ENCODE measurements around the gene AUTS2. TPM values are rescaled to one million over a fixed set of nuclear protein-coding genes. Genes with fewer than 3 reads are reported as not detected.
"Not testable (repeated sequence)": the region's sequence is repeated elsewhere in the genome, so short reads cannot be mapped to it uniquely, and the experiment has no call there.

The AUTS2 gene
- total RNA-seq, 1 donor from 2014 or later = 10.3 TPM

- intact Hi-C loops (cut with DNase I) = no loop called here
- no peak for DNase-seq (ENCODE audit: low spot score)
Measured at GRCh38 chr7:70791341-70791740, 1193.1 kb downstream of the AUTS2 start.

DNA sequence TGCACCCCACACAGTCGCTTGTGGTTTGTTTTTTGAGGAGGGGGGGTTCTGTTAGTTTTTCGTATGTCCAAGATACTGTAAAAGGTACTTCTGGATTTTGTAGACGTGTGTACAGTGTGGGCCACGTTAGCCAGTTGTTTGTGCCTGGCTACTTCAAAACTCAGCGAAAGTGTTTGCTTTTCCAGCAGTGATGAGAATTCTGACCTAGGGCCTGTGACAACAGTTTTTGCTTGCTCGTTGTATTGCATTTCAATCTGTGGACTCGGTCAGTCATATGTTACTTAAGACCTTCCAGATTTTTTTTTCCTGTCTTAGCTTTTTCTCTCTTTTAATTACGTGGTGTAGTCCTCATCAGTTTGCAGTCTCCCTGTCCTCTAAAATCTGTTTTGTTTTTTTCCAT lies 1194.8 kb downstream of the AUTS2 start:
- intact Hi-C loops (cut with DNase I) = no loop called here
- DNase-seq (ENCODE audit: low spot score) = no peak

GRCh38 chr7:70793821-70794220 lies 1195.5 kb downstream of the AUTS2 start:
- DNase-seq (ENCODE audit: low spot score) = no peak
- intact Hi-C loops (cut with DNase I) = no loop called here

DNA sequence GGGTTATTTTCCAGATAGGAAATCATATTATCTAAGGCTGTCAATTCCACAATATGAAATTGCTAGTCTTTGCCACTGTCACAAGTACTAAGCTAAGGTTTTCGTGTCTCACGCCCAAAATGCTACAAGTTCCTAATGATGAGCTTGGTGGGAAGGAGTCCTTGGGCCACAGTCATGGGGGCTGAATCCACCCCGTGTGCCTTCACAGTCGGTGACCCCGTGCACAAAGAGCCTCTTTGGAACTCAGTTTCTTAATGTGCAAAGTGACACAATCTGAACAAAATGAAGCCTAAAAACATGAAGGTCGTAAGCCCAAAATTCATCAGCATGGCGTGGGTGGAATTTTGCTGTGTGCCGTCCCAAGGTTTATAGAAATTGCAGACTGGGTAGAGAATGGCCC lies 1196.7 kb downstream of the AUTS2 start:
- DNase-seq (ENCODE audit: low spot score) = no peak
- intact Hi-C loops (cut with DNase I) = no loop called here

GRCh38 chr7:70795948-70796347 lies 1197.7 kb downstream of the AUTS2 start:
- DNase-seq (ENCODE audit: low spot score) = no peak
- intact Hi-C loops (cut with DNase I) = no loop called here

DNA sequence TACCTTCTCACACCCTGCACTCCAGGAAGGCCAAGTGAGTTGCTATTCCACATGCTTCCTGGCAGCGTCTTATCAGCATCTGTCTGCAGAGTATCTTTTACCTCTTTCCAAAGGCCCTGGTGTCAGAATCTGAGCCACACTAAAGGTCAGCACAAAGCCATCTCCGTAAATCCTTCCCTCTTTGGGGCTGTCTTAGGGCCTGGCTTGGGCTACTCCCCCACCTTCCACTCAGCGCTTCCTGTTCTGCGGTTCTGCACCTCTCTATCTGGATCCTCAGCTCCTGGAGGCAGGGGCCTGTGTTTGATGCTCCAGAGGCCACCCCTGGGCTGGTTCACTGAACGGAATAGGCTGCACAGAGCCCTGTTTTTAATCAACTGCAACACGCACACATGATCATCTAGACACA lies 1198.8 kb downstream of the AUTS2 start:
- intact Hi-C loops (cut with DNase I) = no loop called here
- no peak for DNase-seq (ENCODE audit: low spot score)

DNA sequence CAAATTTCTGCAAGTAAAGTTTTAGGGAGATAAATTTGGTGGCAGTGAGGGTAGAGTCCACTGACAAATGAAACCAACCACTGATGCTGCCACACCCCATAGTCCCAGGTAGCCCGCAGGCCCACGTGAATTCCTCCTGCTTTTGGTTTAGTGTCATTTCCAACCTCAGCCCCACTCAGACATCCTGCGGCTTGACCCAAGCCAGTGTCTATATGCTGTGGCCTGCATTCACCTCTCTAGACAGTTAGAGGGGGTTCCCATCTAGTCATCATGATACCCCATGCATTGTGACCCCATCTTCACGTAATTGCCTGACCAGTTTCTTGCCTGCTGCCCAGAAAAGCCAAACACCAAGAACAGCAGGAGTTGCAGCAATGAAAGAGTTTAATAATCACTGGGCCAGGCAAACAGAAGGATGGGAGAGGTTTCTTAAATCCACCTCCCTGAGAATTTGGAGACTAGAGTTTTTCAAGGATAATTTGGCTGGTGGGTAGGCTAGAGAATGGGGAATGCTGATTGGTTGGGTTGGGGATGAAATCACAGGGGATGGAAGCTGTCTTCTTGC lies 1201.6 kb downstream of the AUTS2 start:
- intact Hi-C loops (cut with DNase I) = no loop called here
- no peak for DNase-seq (ENCODE audit: low spot score)

DNA sequence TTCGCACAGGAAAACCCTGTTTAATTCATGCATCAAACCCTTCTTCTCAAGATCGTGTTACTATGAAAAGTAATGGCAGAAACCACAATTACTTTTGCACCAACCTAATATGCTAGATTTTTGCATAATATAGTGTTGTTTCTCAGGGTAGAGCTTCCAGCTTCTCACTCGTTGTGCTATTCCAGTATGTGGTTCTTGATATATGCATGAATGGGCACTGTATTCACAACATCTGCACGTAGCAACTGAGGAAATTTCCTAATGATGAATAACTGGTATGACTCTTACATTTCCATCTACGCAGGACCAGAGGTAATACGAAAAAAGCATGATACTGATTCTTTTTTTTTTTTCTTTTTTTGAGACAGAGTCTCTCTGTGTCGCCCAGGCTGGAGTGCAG lies 1207.1 kb downstream of the AUTS2 start:
- intact Hi-C loops (cut with DNase I) = no loop called here
- DNase-seq (ENCODE audit: low spot score) = no peak

DNA sequence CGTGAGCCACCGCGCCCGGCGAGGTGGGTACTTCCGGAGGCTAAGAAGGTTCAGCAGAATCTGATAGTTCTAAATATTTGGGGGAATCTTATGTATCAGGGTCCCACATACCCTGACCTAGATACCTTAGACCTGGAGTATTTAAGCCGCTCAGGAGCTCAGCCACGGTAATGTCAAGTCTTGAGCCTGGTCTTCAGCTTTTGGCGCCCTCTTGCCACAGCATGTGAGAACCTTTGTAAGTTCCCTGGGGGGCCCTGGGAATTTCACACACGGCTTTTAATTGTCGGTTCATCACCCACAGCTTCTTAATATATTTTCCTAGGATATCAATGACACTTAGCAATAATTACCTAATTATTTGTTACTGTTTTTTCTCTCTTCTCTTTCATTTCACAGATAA lies 1209.4 kb downstream of the AUTS2 start:
- intact Hi-C loops (cut with DNase I) = no loop called here
- DNase-seq (ENCODE audit: low spot score) = no peak

DNA sequence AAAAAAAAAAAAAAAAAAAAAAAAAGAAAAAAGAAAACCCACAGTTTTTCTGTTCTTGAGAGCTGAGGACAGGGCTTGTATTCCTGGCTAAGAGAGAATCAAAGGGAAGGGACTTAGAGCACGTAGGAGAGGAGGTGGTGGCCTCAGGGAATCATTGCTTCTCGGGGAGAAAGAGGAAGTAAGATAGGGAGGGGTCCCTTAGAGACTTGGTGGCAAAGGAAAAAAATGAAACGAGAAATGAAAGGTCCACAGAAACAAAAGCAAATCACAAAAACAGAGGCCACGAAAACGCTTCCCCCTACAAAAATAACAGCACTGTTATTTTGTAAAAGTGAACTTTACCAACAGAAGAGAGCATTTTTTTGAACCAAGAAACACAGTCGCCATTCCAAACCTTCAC lies 1210.6 kb downstream of the AUTS2 start:
- intact Hi-C loops (cut with DNase I) = no loop called here
- DNase-seq (ENCODE audit: low spot score) = no peak

- DNase-seq (ENCODE audit: low spot score) = no peak
- intact Hi-C loops (cut with DNase I) = no loop called here
Measured at GRCh38 chr7:70810558-70811139, 1212.4 kb downstream of the AUTS2 start.

GRCh38 chr7:70812511-70812910 lies 1214.2 kb downstream of the AUTS2 start:
- DNase-seq (ENCODE audit: low spot score) = no peak
- intact Hi-C loops (cut with DNase I) = no loop called here

GRCh38 chr7:70822490-70822889 lies 1224.2 kb downstream of the AUTS2 start:
- intact Hi-C loops (cut with DNase I); DNase-seq (ENCODE audit: low spot score): not testable (repeated sequence)

- intact Hi-C loops (cut with DNase I) = loop anchor here (2.0 kb wide), 1 partner anchor 905 kb away; no protein-coding TSS in a partner anchor
Measured at GRCh38 chr7:70829221-70830059, 1231.2 kb downstream of the AUTS2 start.

DNA sequence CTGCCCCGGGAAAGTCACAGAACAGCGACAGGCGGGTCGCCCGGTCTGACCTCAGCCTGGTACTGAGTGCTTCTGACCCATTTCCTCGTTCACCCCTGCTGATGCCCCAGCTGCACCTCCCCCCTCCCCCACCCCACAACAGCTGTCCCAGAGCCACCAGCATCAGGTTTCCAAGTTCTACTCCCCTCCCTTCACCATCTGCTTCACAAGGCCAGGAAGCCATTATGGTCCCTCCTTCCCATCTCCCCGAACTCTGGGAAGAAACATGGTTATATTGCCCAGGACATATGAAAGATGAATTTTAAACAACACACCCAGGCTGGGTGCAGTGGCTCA lies 1231.8 kb downstream of the AUTS2 start:
- no peak for DNase-seq (ENCODE audit: low spot score)
- intact Hi-C loops (cut with DNase I) = no loop called here

More at GRCh38 chr7:70829221-70830059, 1231.2 kb downstream of the AUTS2 start:
- peak; percentile 82 for DNase-seq (ENCODE audit: low spot score)

GRCh38 chr7:70830426-70830825 lies 1232.2 kb downstream of the AUTS2 start:
- no peak for DNase-seq (ENCODE audit: low spot score)
- intact Hi-C loops (cut with DNase I) = no loop called here

- intact Hi-C loops (cut with DNase I) = no loop called here
- DNase-seq (ENCODE audit: low spot score) = no peak
Measured at GRCh38 chr7:70833726-70834125, 1235.5 kb downstream of the AUTS2 start.

DNA sequence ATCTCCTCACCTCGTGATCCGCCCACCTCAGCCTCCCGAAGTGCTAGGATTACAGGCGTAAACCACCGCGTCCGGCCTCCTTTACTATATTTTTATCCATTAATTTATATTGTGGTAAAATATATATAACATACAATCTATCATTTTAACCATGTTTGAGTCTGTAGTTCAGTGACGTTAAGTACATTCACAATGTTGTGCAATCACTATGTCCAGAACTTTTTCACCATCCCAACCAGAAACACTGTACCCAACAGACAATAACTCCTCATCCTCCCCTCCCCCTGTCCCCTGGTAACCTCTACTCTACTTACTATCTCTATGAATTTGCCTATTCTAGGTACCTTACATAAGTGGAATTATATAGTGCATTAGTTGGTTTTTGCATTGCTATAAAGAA lies 1236.1 kb downstream of the AUTS2 start:
- no peak for DNase-seq (ENCODE audit: low spot score)
- intact Hi-C loops (cut with DNase I) = no loop called here

GRCh38 chr7:70835658-70836057 lies 1237.4 kb downstream of the AUTS2 start:
- DNase-seq (ENCODE audit: low spot score) = no peak
- intact Hi-C loops (cut with DNase I) = no loop called here

GRCh38 chr7:70836279-70836678 lies 1238.0 kb downstream of the AUTS2 start:
- no peak for DNase-seq (ENCODE audit: low spot score)
- intact Hi-C loops (cut with DNase I) = no loop called here

DNA sequence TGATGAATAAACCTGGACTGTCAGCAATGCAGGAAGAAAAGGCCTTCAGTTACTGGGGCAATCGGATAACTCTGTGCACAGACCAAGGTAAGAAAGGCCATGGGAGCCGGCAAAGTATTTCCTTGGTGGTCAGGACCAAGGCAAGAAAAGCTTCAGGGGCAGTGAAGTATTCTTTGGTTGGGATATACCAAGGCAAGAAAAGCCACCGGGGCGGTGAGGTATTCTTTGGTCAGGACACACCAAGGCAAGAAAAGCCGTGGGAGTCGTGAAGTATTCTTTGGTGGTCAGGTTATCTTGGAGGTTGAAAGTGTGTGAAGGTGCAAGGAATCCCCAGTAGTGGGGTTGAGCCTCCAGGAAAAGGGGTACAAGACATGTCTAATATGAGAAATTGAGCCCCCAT lies 1238.7 kb downstream of the AUTS2 start:
- DNase-seq (ENCODE audit: low spot score) = no peak
- intact Hi-C loops (cut with DNase I) = no loop called here

All from cardiac septum (tissue), 1 donor.